ENCODE measurements around the gene CHST11.

DNA sequence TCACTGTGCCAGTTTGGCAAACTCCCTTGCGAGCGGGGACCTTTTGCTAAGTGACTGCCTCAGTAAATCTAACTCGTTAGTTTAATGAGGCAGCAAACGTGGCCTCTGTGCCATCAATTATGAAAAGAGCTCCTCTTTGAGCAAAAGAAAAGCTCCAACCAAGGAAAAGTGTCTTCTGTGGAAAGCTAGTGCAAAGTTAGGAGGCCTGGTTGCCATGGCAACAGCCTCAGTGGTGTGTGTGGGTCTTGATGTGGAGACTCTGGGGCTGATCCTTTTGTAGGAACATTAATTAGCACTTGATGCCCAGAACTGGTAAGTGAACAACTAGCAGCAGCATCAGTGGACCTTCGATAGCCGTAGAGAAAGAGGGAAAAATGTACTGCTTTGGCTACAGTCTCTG, 145.7 kb downstream of the CHST11 start:
- TF ChIP-seq CTCF (IDR thresholded peaks at IDR 0.05): no peak
- no peak for TF ChIP-seq POLR2A (IDR thresholded peaks at IDR 0.05)
- TF ChIP-seq EP300 (IDR thresholded peaks at IDR 0.05): no peak
